SK-N-SH treated with all-trans-retinoic acid at 6 μM for 48 hours (cell line): ENCODE measurements around the gene LSM7.

Source experiments
- ATAC-seq: fragments of 200-7000 bp; cut with Tn5 transposase; 3 replicates; pipeline ENCODE4 v1.9.1; 2020; ENCODE audit warnings: mild to moderate bottlenecking, moderate library complexity
- ARNTL ChIP-seq: fragments of 450-650 bp; formaldehyde crosslinking; IDR thresholded peaks from 2 replicates; pipeline ENCODE4 v1.5.0; 2020; ENCODE audit warnings: low read depth, mild to moderate bottlenecking, moderate library complexity, borderline replicate concordance
- BACH2 ChIP-seq: fragments of 250-450 bp; sonication (Bioruptor Pico); IDR thresholded peaks from 2 replicates; pipeline ENCODE4 v1.9.0; 2021; ENCODE audit warnings: mild to moderate bottlenecking, borderline replicate concordance
- CSDC2 ChIP-seq: fragments of 250-450 bp; sonication (Bioruptor Pico); IDR thresholded peaks from 2 replicates; pipeline ENCODE4 v1.5.0; 2020; ENCODE audit warnings: mild to moderate bottlenecking, moderate library complexity
- ESRRG ChIP-seq: fragments of 250-450 bp; sonication (Bioruptor Pico); IDR thresholded peaks from 2 replicates; pipeline ENCODE4 v1.6.1; 2021; ENCODE audit warnings: mild to moderate bottlenecking
- ISL1 ChIP-seq: fragments of 250-450 bp; sonication (Bioruptor Pico); IDR thresholded peaks from 2 replicates; pipeline ENCODE4 v2.1.2; 2022; ENCODE audit warnings: mild to moderate bottlenecking, moderate library complexity
- PPARA ChIP-seq: fragments of 250-450 bp; sonication (Bioruptor Pico); IDR thresholded peaks from 2 replicates; pipeline ENCODE4 v1.5.0; 2020; ENCODE audit warnings: mild to moderate bottlenecking, borderline replicate concordance
- RARB ChIP-seq: fragments of 250-450 bp; sonication (Bioruptor Pico); IDR thresholded peaks from 2 replicates; pipeline ENCODE4 v1.8.0; 2021; ENCODE audit warnings: mild to moderate bottlenecking, moderate library complexity
- SNAI2 ChIP-seq: fragments of 250-450 bp; sonication (Bioruptor Pico); IDR thresholded peaks from 2 replicates; pipeline ENCODE4 v1.5.0; 2020; ENCODE audit warnings: mild to moderate bottlenecking, moderate library complexity
- TCF4 ChIP-seq: fragments of 250-450 bp; sonication (Bioruptor Pico); IDR thresholded peaks from 2 replicates; pipeline ENCODE4 v1.8.0; 2021; ENCODE audit warnings: mild to moderate bottlenecking, moderate library complexity, borderline replicate concordance
- TOX ChIP-seq: fragments of 250-450 bp; sonication (Bioruptor Pico); IDR thresholded peaks from 2 replicates; pipeline ENCODE4 v1.8.0; 2021; ENCODE audit warnings: mild to moderate bottlenecking, moderate library complexity, borderline replicate concordance
- ZC3H10 ChIP-seq: fragments of 250-450 bp; sonication (Bioruptor Pico); IDR thresholded peaks from 2 replicates; pipeline ENCODE4 v1.5.1; 2021; ENCODE audit warnings: mild to moderate bottlenecking, moderate library complexity
- ZFP3 ChIP-seq: fragments of 250-450 bp; sonication (Bioruptor Pico); IDR thresholded peaks from 2 replicates; pipeline ENCODE4 v1.5.0; 2020; ENCODE audit warnings: mild to moderate bottlenecking, moderate library complexity
- ZNF565 ChIP-seq: fragments of 450-650 bp; formaldehyde crosslinking; conservative IDR thresholded peaks from 2 replicates; pipeline ENCODE4 v1.5.0; 2020; ENCODE audit warnings: low read depth, mild to moderate bottlenecking, moderate library complexity
- ZNF8 ChIP-seq: fragments of 450-650 bp; formaldehyde crosslinking; IDR thresholded peaks from 2 replicates; pipeline ENCODE4 v1.5.0; 2020; ENCODE audit warnings: mild to moderate bottlenecking, moderate library complexity
- TF ChIP-seq, protein P1 (sequence below): fragments of 250-450 bp; sonication (Bioruptor Pico); IDR thresholded peaks from 2 replicates; pipeline ENCODE4 v1.8.0; 2021; ENCODE audit warnings: low read depth, mild to moderate bottlenecking, moderate library complexity, borderline replicate concordance
- TF ChIP-seq, protein P2 (sequence below): fragments of 250-450 bp; sonication (Bioruptor Pico); IDR thresholded peaks from 2 replicates; pipeline ENCODE4 v1.8.0; 2020; ENCODE audit warnings: mild to moderate bottlenecking, moderate library complexity, borderline replicate concordance
- TF ChIP-seq, protein P3 (sequence below): fragments of 250-450 bp; sonication (Bioruptor Pico); IDR thresholded peaks from 2 replicates; pipeline ENCODE4 v1.5.1; 2021; ENCODE audit warnings: mild to moderate bottlenecking, moderate library complexity
- TF ChIP-seq, protein P4 (sequence below): fragments of 250-450 bp; sonication (Bioruptor Pico); IDR thresholded peaks from 2 replicates; pipeline ENCODE4 v1.5.0; 2020; ENCODE audit warnings: mild to moderate bottlenecking, moderate library complexity

Gene LSM7

DNA sequence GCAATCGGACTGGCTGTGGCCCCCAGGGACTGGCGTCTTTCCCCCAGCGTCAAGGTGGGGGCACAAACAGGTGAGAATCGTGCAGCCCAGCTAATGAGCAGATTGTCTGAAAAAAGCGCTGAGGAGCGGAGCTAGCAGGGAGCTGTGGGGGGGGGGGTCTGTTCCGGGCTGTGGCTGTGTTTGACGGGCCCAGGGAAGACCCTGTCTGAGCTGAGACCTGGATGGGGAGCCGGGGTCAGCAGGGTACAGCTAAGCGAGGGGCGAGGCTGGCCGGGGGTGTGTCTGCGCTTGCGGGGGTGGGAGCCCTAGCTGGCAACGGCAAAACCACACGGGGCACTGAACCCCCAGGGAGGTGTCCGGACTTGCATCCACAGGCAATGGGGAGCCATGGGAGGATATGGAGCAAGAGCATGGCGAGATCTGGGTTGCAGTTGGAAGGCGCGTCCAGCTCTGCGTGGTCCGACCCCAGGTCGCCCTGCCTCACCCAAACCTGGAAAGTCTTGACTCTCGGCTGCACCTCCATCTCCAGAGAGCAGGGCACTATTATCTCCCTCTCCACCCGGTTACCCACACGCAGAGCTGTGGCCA is 25.1 kb downstream of the LSM7 start (continued):
- TF ChIP-seq, protein P1, sequence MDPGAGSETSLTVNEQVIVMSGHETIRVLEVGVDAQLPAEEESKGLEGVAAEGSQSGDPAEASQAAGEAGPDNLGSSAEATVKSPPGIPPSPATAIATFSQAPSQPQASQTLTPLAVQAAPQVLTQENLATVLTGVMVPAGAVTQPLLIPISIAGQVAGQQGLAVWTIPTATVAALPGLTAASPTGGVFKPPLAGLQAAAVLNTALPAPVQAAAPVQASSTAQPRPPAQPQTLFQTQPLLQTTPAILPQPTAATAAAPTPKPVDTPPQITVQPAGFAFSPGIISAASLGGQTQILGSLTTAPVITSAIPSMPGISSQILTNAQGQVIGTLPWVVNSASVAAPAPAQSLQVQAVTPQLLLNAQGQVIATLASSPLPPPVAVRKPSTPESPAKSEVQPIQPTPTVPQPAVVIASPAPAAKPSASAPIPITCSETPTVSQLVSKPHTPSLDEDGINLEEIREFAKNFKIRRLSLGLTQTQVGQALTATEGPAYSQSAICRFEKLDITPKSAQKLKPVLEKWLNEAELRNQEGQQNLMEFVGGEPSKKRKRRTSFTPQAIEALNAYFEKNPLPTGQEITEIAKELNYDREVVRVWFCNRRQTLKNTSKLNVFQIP (CRISPR knock-in tag) = no peak
- TF ChIP-seq ESRRG (CRISPR knock-in tag) (no peak), CSDC2 (CRISPR knock-in tag) (no peak), ZNF565 (CRISPR knock-in tag) (no peak), RARB (CRISPR knock-in tag) (no peak)
- TF ChIP-seq, protein P2, sequence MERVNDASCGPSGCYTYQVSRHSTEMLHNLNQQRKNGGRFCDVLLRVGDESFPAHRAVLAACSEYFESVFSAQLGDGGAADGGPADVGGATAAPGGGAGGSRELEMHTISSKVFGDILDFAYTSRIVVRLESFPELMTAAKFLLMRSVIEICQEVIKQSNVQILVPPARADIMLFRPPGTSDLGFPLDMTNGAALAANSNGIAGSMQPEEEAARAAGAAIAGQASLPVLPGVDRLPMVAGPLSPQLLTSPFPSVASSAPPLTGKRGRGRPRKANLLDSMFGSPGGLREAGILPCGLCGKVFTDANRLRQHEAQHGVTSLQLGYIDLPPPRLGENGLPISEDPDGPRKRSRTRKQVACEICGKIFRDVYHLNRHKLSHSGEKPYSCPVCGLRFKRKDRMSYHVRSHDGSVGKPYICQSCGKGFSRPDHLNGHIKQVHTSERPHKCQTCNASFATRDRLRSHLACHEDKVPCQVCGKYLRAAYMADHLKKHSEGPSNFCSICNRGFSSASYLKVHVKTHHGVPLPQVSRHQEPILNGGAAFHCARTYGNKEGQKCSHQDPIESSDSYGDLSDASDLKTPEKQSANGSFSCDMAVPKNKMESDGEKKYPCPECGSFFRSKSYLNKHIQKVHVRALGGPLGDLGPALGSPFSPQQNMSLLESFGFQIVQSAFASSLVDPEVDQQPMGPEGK (CRISPR knock-in tag) = no peak

DNA sequence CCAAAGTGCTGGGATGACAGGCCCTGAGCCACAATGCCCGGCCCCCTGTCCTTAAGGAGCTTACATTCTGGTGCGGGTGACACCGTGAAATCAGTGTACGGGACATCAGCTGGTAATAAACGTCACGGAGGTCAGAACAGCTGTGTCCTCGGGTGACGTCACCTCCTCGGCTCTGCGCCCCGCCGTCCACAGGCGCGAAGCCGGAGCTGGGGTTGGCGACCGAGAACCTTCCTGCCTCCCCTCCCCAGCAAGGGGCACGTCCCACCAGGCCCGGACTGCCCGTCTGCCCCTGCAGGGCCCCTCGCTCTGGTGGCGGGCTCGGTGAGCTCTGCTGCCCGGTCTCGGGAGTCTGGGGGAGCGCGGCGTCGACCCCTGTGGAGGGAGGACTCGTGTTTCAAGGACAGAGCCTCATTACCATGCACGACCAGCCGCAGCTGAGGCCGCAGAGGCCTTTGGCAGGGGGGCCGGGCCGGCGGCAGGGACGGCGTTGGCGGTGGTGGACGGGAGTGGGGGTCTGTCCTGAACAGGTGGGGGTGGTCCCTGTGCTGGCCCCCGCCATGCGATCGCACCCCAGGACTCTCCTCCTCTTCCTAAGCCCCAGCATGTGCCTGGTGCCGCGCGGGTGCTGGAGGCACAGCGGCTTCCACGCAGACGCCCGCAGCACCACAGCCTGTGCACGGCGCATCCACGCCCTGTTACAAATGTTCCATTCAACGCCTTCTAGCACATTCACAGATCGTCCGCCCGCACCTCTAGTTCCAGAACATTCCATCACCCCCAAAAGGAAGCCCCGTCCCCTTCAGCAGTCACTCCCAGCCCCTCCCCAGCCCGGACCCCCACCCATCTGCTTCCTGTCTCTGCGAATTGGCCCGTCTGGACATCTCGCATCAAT is 25.8 kb downstream of the LSM7 start:
- TF ChIP-seq, protein P3, sequence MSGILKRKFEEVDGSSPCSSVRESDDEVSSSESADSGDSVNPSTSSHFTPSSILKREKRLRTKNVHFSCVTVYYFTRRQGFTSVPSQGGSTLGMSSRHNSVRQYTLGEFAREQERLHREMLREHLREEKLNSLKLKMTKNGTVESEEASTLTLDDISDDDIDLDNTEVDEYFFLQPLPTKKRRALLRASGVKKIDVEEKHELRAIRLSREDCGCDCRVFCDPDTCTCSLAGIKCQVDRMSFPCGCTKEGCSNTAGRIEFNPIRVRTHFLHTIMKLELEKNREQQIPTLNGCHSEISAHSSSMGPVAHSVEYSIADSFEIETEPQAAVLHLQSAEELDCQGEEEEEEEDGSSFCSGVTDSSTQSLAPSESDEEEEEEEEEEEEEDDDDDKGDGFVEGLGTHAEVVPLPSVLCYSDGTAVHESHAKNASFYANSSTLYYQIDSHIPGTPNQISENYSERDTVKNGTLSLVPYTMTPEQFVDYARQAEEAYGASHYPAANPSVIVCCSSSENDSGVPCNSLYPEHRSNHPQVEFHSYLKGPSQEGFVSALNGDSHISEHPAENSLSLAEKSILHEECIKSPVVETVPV (CRISPR knock-in tag) = no peak
- TF ChIP-seq, protein P2 (CRISPR knock-in tag) = no peak
- no peak for TF ChIP-seq RARB (CRISPR knock-in tag)
- ATAC-seq = no peak

DNA sequence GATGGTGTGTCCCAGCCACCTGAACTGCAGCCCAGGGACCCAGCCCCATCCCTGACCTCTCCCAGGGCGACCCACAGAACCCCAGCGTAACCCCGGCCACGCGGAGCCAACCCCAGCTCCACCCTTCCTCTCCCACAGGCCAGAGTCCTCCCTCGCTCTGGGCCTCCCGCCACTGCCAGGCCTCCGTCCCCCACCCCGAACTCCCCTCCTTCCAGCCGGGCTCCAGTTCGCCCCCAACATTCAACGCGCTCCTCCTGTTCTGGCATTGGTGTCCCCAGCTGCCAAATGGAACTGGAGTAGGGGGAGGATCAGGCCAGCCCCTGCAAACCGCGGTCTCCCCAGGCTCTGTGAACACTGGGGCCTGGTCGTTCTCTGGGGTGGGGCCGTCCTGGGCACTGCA is 27.9 kb downstream of the LSM7 start:
- no peak for ATAC-seq
- TF ChIP-seq TCF4 (CRISPR knock-in tag) = no peak
- TF ChIP-seq, protein P3 (CRISPR knock-in tag) = no peak
- no peak for TF ChIP-seq TOX (CRISPR knock-in tag)
- TF ChIP-seq RARB (CRISPR knock-in tag) = no peak
- TF ChIP-seq, protein P2 (CRISPR knock-in tag) = no peak
- no peak for TF ChIP-seq SNAI2 (CRISPR knock-in tag)
- TF ChIP-seq, protein P1 (CRISPR knock-in tag) = no peak
- no peak for TF ChIP-seq CSDC2 (CRISPR knock-in tag)
- TF ChIP-seq ZFP3 = no peak
- no peak for TF ChIP-seq BACH2 (CRISPR knock-in tag)
- no peak for TF ChIP-seq ZC3H10
- TF ChIP-seq, protein P4, sequence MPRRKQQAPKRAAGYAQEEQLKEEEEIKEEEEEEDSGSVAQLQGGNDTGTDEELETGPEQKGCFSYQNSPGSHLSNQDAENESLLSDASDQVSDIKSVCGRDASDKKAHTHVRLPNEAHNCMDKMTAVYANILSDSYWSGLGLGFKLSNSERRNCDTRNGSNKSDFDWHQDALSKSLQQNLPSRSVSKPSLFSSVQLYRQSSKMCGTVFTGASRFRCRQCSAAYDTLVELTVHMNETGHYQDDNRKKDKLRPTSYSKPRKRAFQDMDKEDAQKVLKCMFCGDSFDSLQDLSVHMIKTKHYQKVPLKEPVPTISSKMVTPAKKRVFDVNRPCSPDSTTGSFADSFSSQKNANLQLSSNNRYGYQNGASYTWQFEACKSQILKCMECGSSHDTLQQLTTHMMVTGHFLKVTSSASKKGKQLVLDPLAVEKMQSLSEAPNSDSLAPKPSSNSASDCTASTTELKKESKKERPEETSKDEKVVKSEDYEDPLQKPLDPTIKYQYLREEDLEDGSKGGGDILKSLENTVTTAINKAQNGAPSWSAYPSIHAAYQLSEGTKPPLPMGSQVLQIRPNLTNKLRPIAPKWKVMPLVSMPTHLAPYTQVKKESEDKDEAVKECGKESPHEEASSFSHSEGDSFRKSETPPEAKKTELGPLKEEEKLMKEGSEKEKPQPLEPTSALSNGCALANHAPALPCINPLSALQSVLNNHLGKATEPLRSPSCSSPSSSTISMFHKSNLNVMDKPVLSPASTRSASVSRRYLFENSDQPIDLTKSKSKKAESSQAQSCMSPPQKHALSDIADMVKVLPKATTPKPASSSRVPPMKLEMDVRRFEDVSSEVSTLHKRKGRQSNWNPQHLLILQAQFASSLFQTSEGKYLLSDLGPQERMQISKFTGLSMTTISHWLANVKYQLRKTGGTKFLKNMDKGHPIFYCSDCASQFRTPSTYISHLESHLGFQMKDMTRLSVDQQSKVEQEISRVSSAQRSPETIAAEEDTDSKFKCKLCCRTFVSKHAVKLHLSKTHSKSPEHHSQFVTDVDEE (CRISPR knock-in tag) = no peak
- TF ChIP-seq ISL1 = no peak
- TF ChIP-seq ESRRG (CRISPR knock-in tag) = no peak
- no peak for TF ChIP-seq PPARA (CRISPR knock-in tag)
- TF ChIP-seq ZNF8 (CRISPR knock-in tag) = no peak
- no peak for TF ChIP-seq ARNTL (CRISPR knock-in tag)
